Measurements from ENCODE around the gene FZR1. TPM values are rescaled to one million over a fixed set of nuclear protein-coding genes. Genes with fewer than 3 reads are reported as not detected.

Gene FZR1
- total and polyA plus RNA-seq, 10 donors = 9.8 to 53.6 (median 37.1) TPM

DNA sequence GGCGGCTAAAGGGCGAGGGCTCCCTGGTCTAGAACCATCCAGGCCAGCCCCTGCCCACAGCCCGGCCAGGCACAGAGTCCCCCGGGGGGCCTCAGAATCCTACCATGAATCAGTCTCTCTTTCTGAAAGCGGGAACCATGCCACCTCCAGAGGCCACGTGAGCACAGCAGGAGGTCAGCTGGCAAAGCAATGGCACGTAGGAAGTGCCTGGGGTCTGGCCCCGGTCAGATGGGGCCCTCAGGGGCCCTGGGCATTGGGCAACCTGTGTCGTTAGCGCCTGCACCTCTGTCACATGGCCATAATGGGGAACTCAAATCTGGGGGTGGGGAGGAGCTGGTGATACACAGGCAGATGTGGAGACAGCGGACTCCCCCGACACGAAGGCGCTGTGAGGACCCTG, 42.5 kb downstream of the FZR1 start:
- intact Hi-C loops (cut with DNase I; ENCODE audit: low total_unique reads) = no loop called here
- DNase-seq = peak; percentile 86
- Histone ChIP-seq H3K4me3 (peak overlapping the region in 1 of 8 donors; percentile 50), H3K9me3 (no peaks in the 10 kb centered on the region), H3K4me1 (peaks cover 10 to 77% (median 32%) of the 10 kb centered on the region in 6 donors), H3K27ac (peak overlapping the region; percentile 18 to 76 (median 58)), H3K36me3 (peaks cover 0 to 77% (median 38%) of the 10 kb centered on the region in 6 donors), H3K27me3 (replicated peaks in 1 of 7) (no peaks in the 10 kb centered on the region)
- WGBS, 5 donors = 54 to 80% (median 67%) methylated on average over 6 to 14 of the region's 14 CpGs
- TF ChIP-seq POLR2AphosphoS5 (IDR thresholded peaks at IDR 0.05) = peak; percentile 7 to 71 (median 32)
- TF ChIP-seq POLR2A (IDR thresholded peaks at IDR 0.05) = no peak
- TF ChIP-seq, protein P1, sequence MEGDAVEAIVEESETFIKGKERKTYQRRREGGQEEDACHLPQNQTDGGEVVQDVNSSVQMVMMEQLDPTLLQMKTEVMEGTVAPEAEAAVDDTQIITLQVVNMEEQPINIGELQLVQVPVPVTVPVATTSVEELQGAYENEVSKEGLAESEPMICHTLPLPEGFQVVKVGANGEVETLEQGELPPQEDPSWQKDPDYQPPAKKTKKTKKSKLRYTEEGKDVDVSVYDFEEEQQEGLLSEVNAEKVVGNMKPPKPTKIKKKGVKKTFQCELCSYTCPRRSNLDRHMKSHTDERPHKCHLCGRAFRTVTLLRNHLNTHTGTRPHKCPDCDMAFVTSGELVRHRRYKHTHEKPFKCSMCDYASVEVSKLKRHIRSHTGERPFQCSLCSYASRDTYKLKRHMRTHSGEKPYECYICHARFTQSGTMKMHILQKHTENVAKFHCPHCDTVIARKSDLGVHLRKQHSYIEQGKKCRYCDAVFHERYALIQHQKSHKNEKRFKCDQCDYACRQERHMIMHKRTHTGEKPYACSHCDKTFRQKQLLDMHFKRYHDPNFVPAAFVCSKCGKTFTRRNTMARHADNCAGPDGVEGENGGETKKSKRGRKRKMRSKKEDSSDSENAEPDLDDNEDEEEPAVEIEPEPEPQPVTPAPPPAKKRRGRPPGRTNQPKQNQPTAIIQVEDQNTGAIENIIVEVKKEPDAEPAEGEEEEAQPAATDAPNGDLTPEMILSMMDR (IDR thresholded peaks at IDR 0.05 in 8 of 11, conservative IDR thresholded peaks at IDR 0.05 in 3 of 11) = no peak

- intact Hi-C loops (cut with DNase I; ENCODE audit: low total_unique reads) = loop anchor here (10.0 kb wide), 1 partner anchor 65 kb away; no protein-coding TSS in a partner anchor
- H3K9me3 ChIP-seq = no peaks in the 10 kb centered on the region
- WGBS, 5 donors = 81 to 92% (median 87%) methylated on average over 10 of the region's 10 CpGs
- H3K27ac ChIP-seq = peak overlapping the region in 1 of 8 donors; percentile 76
- no peak for DNase-seq
- peaks cover 0 to 65% (median 32%) of the 10 kb centered on the region in 6 donors for H3K36me3 ChIP-seq
- peaks cover 22 to 87% (median 44%) of the 10 kb centered on the region in 6 donors for H3K4me1 ChIP-seq
- H3K4me3 ChIP-seq = no peak overlapping the region
- TF ChIP-seq POLR2AphosphoS5 (IDR thresholded peaks at IDR 0.05) (no peak), POLR2A (IDR thresholded peaks at IDR 0.05) (no peak)
- TF ChIP-seq, protein P1 (IDR thresholded peaks at IDR 0.05 in 8 of 11, conservative IDR thresholded peaks at IDR 0.05 in 3 of 11) = no peak
- no peaks in the 10 kb centered on the region for H3K27me3 ChIP-seq (replicated peaks in 1 of 7)
Measured at GRCh38 chr19:3549816-3550215, 43.7 kb downstream of the FZR1 start.

GRCh38 chr19:3550947-3551791, 45.1 kb downstream of the FZR1 start:
- Histone ChIP-seq H3K4me3 (no peak overlapping the region), H3K27me3 (replicated peaks in 1 of 7) (no peaks in the 10 kb centered on the region), H3K36me3 (peaks cover 0 to 53% (median 24%) of the 10 kb centered on the region in 6 donors), H3K9me3 (no peaks in the 10 kb centered on the region), H3K4me1 (peaks cover 31 to 87% (median 55%) of the 10 kb centered on the region in 6 donors), H3K27ac (peak overlapping the region in 3 of 8 donors; percentile 88 to 90 (median 90))
- 91 to 95% (median 94%) methylated on average over 17 to 34 of the region's 34 CpGs for WGBS, 5 donors
- TF ChIP-seq POLR2A (IDR thresholded peaks at IDR 0.05) = no peak
- peak in 1 of 3 donors; percentile 57 for TF ChIP-seq POLR2AphosphoS5 (IDR thresholded peaks at IDR 0.05)
- peak; percentile 73 for DNase-seq
- intact Hi-C loops (cut with DNase I; ENCODE audit: low total_unique reads) = loop anchor here (10.0 kb wide), 1 partner anchor 64 kb away; no protein-coding TSS in a partner anchor

GRCh38 chr19:3551792-3552095, 45.6 kb downstream of the FZR1 start:
- intact Hi-C loops (cut with DNase I; ENCODE audit: low total_unique reads) = loop anchor here (10.0 kb wide), 1 partner anchor 63 kb away; no protein-coding TSS in a partner anchor
- peak overlapping the region in 4 of 8 donors; percentile 87 to 90 (median 89) for H3K27ac ChIP-seq

More at GRCh38 chr19:3551792-3552095, 45.6 kb downstream of the FZR1 start:
- H3K4me3 ChIP-seq = no peak overlapping the region
- WGBS, 5 donors = 79 to 89% (median 84%) methylated on average over 9 of the region's 9 CpGs
- DNase-seq = no peak
- no peaks in the 10 kb centered on the region for H3K9me3 ChIP-seq
- peaks cover 0 to 48% (median 20%) of the 10 kb centered on the region in 6 donors for H3K36me3 ChIP-seq
- H3K4me1 ChIP-seq = peaks cover 37 to 92% (median 60%) of the 10 kb centered on the region in 6 donors
- H3K27me3 ChIP-seq (replicated peaks in 1 of 7) = no peaks in the 10 kb centered on the region
- TF ChIP-seq POLR2AphosphoS5 (IDR thresholded peaks at IDR 0.05) = no peak
- TF ChIP-seq, protein P1 (IDR thresholded peaks at IDR 0.05 in 8 of 11, conservative IDR thresholded peaks at IDR 0.05 in 3 of 11) = no peak
- no peak for TF ChIP-seq POLR2A (IDR thresholded peaks at IDR 0.05)

All from spleen (tissue), 11 donors.